ENCODE results near the gene REX1BD.

GRCh38 chr19:18542941-18543813 is 45.4 kb upstream of the REX1BD start, which contains the start of gene FKBP8:
- TF ChIP-seq CTCF (IDR thresholded peaks at IDR 0.05) (no peak), ZFX (IDR thresholded peaks at IDR 0.05; ENCODE audit: borderline replicate concordance) (no peak)
